GM12891 (cell line): Measurements from ENCODE around the gene FOXK2.
"Not testable (repeated sequence)": the region's sequence is repeated elsewhere in the genome, so short reads cannot be mapped to it uniquely, and the experiment has no call there.

Experiments used
- POLR2A ChIP-seq: IDR thresholded peaks from 2 replicates; pipeline ENCODE4 v1.6.1; 2011; ENCODE audit warnings: low read depth, low read length, control low read depth
- POLR2AphosphoS5 ChIP-seq: IDR thresholded peaks from 2 replicates; pipeline ENCODE4 v1.6.1; 2011; ENCODE audit warnings: low read depth, low read length, control low read depth
- POU2F2 ChIP-seq: IDR thresholded peaks from 2 replicates; pipeline ENCODE4 v1.6.1; 2011; ENCODE audit warnings: low read depth, mild to moderate bottlenecking, control low read depth, low read length, moderate library complexity
- SPI1 ChIP-seq: IDR thresholded peaks from 2 replicates; pipeline ENCODE4 v1.6.1; 2011; ENCODE audit warnings: low read depth, low read length, control low read depth

GRCh38 chr17:82513864-82514263 lies 5.7 kb upstream of the FOXK2 start:
- not testable (repeated sequence) for TF ChIP-seq POLR2A, POLR2AphosphoS5, SPI1, POU2F2
